HG03025 (cell line): ENCODE results near the gene GNAO1.
A peak's percentile ranks its signal among the peaks of the same experiment; 100 is the strongest.

Experiments used
- ATAC-seq: cut with Tn5 transposase; IDR thresholded peaks from one replicate; pipeline ENCODE4 v1.9.1; 2021; ENCODE audit warnings: mild to moderate bottlenecking, moderate library complexity; ENCODE audit not compliant: unreplicated experiment, low FRiP score

The GNAO1 gene

GRCh38 chr16:56305956-56306565 is 114.8 kb downstream of the GNAO1 start:
- ATAC-seq, result no peak

DNA sequence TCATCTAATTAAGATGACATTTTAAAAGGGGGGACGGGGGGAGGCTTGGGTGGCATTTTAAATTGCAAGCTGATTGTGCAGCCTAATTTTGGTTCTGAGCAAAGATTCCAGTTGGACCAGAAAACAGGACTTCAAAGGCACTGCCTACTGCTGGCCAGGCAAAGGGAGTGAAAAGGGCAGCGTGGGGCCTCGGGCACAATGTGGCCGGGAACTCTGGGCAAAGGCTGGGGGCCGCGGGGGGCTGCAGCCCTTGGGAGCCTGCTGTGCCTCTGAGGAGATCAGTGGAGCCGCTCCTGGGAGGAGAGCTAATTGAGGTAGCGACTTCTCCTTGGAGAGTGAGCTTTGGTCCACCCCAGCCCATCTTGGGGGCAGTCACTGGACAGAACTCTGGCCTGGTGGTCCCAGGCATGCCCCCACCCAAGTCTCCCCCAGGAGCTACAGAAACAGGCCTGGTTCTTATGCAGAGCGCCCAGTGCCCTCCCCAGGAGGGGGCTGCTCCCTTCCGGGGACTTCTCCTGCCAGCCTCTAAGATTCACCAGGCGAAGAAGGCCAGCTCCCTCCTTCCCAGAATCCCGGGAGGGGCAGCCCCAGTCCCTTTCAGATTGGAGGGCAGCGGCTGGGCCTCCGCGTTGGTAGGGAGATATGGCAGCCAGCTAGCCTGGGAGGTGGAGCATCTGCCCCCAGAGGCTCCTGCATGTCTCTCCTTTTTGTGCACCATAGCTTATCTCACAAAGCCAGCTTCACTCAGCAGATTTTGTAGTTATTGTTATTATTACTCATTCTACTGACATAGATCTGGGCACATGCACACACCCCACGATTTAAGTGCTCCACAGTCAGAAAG is 115.6 kb downstream of the GNAO1 start:
- no peak for ATAC-seq

GRCh38 chr16:56307534-56307873 is 116.2 kb downstream of the GNAO1 start:
- ATAC-seq, result no peak

DNA sequence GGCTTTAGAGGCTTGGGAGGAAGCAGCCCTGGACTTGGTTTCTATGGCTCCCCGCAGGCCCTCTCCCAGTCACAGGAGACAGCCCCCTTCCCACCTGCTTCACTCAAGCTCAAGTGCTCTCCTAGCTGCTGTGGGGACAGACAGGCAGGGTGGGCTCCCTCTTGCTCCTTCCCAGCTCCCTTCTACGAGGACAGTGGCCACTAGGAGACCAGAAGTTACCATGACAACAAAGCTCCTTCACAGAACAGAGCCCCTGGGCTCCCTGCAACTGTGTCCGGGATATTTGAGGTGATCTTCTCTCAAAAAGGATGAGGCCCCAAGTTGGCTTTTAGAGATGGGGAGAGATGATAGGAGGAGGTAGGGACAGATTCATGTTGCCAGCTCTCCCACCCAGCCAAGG is 117.7 kb downstream of the GNAO1 start:
- no peak for ATAC-seq

GRCh38 chr16:56310690-56311089 is 119.4 kb downstream of the GNAO1 start:
- ATAC-seq, result no peak

GRCh38 chr16:56311208-56312027 is 120.1 kb downstream of the GNAO1 start:
- no peak for ATAC-seq

DNA sequence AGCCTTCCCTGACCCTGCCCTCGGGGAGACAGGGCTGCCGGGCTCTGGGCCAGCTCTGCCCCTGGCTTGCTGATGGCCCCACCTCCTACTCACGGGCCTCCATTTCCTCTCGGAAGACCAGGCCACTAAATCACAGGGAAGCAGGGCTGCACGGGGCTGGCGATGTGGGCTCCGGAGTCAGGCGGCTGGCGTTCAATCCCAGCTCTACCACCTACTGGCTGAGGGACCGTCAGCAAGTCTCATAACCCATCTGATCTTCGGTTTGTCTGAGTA is 120.7 kb downstream of the GNAO1 start:
- no peak for ATAC-seq

GRCh38 chr16:56312556-56312955 is 121.3 kb downstream of the GNAO1 start:
- ATAC-seq, result no peak

- no peak for ATAC-seq
Measured at GRCh38 chr16:56314244-56314850, 123.1 kb downstream of the GNAO1 start.

DNA sequence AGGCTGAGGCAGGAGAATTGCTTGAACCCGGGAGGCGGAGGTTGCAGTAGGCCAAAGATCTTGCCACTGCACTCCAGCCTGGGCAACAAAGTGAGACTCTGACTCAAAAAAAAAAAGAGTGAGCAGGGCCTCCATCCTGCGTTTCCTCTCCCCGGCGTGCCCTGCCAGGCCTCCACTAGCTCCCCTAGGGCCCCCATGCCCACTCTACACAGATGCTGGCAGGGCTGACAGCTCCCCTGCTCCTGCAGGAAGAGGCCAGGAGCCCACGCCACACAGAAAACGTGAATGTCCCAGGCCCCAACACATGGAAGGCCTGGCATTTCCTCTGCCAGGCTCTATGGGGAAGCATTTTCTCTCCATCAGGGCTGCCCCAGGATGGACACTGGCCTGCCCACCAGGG is 124.7 kb downstream of the GNAO1 start:
- ATAC-seq, result no peak

DNA sequence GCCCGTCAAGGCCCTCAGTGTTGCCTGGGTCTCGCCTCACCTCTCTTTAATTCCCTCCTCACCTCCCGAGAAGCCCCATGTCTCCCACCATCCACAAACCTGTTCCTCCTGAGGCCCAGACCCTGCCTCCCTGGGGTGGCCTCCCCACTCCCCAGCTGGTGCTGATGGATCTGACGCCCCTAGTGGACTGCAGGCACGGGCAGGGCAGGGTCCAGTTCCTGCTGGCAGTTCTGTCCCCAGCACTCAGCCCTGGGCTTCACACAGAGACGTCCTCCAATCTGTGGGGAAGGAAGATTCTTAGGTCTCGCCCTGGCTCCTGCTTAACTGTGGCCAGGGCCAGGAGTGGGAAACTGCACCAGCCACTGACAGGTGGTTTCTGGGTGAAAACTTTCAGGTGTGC is 125.3 kb downstream of the GNAO1 start:
- ATAC-seq, result no peak

DNA sequence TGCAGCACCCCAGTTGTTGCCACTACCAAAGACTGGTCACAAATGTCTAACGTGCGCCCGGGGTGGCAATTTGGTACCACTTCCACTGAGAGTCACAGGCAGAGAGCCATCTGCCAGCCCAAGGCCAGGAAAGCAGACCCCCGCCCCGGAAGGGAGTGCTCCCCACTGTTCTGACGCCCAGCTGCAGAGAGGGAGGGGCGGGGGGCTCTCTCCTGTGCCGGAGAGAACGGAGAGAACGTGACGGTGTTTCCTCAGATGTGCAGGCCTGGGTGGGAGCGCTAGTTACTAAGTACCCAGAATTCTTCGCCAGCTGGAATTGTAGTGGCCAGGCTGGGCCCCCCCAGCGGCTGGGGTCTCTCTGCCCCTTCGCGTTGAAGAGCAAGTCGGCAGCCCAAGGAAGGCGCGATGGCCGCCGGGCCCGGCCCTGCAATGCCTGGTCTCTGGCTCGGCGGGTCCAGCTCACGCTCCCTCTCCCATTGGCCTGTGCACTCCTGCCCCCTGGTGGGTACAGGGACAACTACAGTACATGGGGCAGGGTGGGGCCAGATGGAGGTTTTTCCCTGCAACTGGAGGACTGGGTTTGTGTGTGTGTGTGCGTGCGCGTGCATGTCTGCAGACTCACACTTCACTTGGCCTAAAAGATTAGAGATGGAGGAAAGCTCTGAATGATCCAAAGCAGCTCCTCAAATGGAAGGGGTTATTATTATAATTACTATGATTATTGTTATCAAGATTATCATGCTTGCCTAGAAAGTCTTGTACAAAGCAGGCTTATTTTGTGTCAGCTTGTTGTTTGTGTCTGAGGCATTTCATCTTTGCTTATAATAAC is 126.9 kb downstream of the GNAO1 start:
- ATAC-seq, result peak; percentile 89

- ATAC-seq, result no peak
Measured at GRCh38 chr16:56318827-56319140, 127.5 kb downstream of the GNAO1 start.

GRCh38 chr16:56319376-56319775 is 128.1 kb downstream of the GNAO1 start:
- no peak for ATAC-seq

GRCh38 chr16:56320056-56320455 is 128.8 kb downstream of the GNAO1 start:
- ATAC-seq, result no peak

DNA sequence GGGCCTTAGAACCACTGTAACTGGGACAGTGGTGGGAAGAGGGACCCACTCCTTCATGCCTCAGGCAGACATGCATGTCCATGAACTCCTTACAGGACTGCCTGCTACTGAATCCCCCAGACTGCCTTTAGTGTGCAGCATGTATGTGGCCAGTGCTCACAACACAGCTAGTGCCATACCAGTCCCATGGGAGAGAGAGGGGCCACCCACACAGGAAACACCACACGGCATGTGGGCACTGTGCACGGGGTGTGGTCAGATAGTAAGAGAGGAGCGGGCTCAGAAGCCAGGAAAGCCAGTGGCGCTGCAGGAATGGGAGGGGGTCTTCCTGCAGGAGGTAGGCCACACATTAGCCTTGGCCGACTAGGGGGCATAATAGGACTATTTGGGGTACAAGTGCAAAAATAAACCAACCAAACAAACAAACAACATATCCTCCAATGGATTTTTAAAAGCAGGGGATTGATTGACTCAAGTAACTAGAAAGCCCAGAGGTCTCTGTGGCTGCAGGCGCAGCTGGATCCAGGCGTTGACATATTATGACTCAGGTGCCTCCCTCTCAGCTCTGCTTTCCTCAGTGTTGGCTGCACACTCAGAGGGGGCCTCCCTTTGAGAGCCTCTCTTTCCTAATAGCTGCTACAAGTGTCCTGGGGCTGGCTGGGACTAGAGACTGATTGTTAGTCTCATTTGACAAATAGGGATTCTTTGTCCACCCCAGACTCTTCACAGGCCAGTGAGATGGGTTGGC is 129.7 kb downstream of the GNAO1 start:
- no peak for ATAC-seq

GRCh38 chr16:56321571-56321970 is 130.3 kb downstream of the GNAO1 start:
- no peak for ATAC-seq

- ATAC-seq, result no peak
Measured at GRCh38 chr16:56324406-56324805, 133.1 kb downstream of the GNAO1 start.

DNA sequence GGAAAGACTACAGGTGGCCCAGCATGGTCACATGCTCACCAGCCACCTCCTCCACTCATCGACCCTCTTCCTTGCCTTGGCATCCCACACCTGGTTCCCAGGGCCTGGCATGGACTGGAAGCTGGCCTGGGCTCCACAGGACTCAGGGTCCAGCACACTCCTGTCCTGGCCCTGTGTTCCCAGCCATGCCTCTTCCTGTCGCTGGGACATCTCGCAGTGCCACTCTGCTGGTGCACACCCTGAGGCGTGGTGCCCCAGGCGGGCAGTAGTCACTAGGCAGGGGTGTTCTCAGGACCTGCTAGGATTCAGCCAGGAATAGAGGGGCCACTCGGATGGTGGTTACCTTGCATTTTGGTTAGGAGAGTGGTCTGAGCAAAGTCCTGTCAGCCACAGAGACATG is 134.7 kb downstream of the GNAO1 start:
- no peak for ATAC-seq
